HepG2 (cell line): ENCODE data around the gene C22orf31. TPM values are rescaled to one million over a fixed set of nuclear protein-coding genes. Genes with fewer than 3 reads are reported as not detected.

Source experiments
- GTF3A ChIP-seq: sonication (generic); formaldehyde crosslinking; conservative IDR thresholded peaks from 2 replicates; pipeline ENCODE4 v1.4.0; 2020; ENCODE audit warnings: mild to moderate bottlenecking, missing genetic modification reagents
- HNRNPLL ChIP-seq: fragments of 200-400 bp; formaldehyde crosslinking; IDR thresholded peaks from 2 replicates; pipeline ENCODE4 v1.6.1; 2017; ENCODE audit warnings: mild to moderate bottlenecking, low read depth, low read length; ENCODE audit not compliant: poor library complexity, severe bottlenecking
- KLF12 ChIP-seq: sonication (generic); formaldehyde crosslinking; IDR thresholded peaks from 2 replicates; pipeline ENCODE4 v1.4.0; 2020; ENCODE audit warnings: missing genetic modification reagents, borderline replicate concordance
- KLF6 ChIP-seq: IDR thresholded peaks from 2 replicates; pipeline ENCODE4 v1.8.0; 2016; ENCODE audit warnings: missing biosample characterization, missing genetic modification reagents
- PATZ1 ChIP-seq: sonication (generic); formaldehyde crosslinking; IDR thresholded peaks from 2 replicates; pipeline ENCODE4 v1.4.0; 2020; ENCODE audit warnings: missing genetic modification reagents
- POLR2G ChIP-seq: fragments of 200-400 bp; formaldehyde crosslinking; IDR thresholded peaks from 2 replicates; pipeline ENCODE4 v1.6.1; 2018; ENCODE audit warnings: mild to moderate bottlenecking, low read depth, low read length, moderate library complexity
- TMF1 ChIP-seq: sonication (generic); formaldehyde crosslinking; IDR thresholded peaks from 2 replicates; pipeline ENCODE4 v1.8.1; 2022; ENCODE audit warnings: low read depth, missing genetic modification reagents
- ZC3H4 ChIP-seq: sonication (generic); formaldehyde crosslinking; IDR thresholded peaks from 2 replicates; pipeline ENCODE4 v1.4.0; 2020; ENCODE audit warnings: missing genetic modification reagents, borderline replicate concordance
- ZNF12 ChIP-seq: sonication (generic); formaldehyde crosslinking; IDR thresholded peaks from 2 replicates; pipeline ENCODE4 v1.5.0; 2020; ENCODE audit warnings: missing genetic modification reagents
- ZNF713 ChIP-seq: sonication (generic); formaldehyde crosslinking; IDR thresholded peaks from 2 replicates; pipeline ENCODE4 v1.4.0; 2020; ENCODE audit warnings: mild to moderate bottlenecking, missing genetic modification reagents
- ZNF720 ChIP-seq: sonication (generic); formaldehyde crosslinking; IDR thresholded peaks from 2 replicates; pipeline ENCODE4 v1.4.0; 2020; ENCODE audit warnings: missing genetic modification reagents
- ZNF761 ChIP-seq: sonication (generic); formaldehyde crosslinking; conservative IDR thresholded peaks from 2 replicates; pipeline ENCODE4 v1.4.0; 2020; ENCODE audit warnings: mild to moderate bottlenecking, missing genetic modification reagents
- ZNF83 ChIP-seq: sonication (generic); formaldehyde crosslinking; IDR thresholded peaks from 2 replicates; pipeline ENCODE4 v1.4.0; 2020; ENCODE audit warnings: missing genetic modification reagents, mild to moderate bottlenecking, borderline replicate concordance
- polyA plus RNA-seq, 8 experiments: library from polyadenylated mRNA; depleted of rRNA in 3 of 8; stranded (reverse) in 7 of 8; unstranded in 1 of 8; fragments of >200 nt; fragmentation: Illumina TruSeq in 4 of 8; extraction: Trizol in 4 of 8; gene quantifications; 2 replicates each; pipeline versions ENCODE4 v1.2.1 to v1.2.3, GENCODE V29; 2011 to 2016; ENCODE audit warnings: low read depth in 4 of 8, missing spikeins in 1 of 8, mixed read lengths in 1 of 8; ENCODE audit not compliant: insufficient read depth in 1 of 8
- total RNA-seq, 5 experiments: library from RNA; depleted of rRNA; stranded (reverse); fragments of >200 nt; fragmentation: Illumina TruSeq; extraction: Trizol; gene quantifications; 2 replicates each; pipeline ENCODE4 v1.2.3, GENCODE V29; 2016; ENCODE audit warnings: low read depth in 1 of 5
- TF ChIP-seq, protein P1 (sequence below): sonication (generic); formaldehyde crosslinking; IDR thresholded peaks from 2 replicates; pipeline ENCODE4 v1.4.0; 2020; ENCODE audit warnings: low read depth, missing genetic modification reagents
- TF ChIP-seq, protein P2 (sequence below): sonication (generic); formaldehyde crosslinking; IDR thresholded peaks from 2 replicates; pipeline ENCODE4 v1.8.1; 2023; ENCODE audit warnings: missing genetic modification reagents, mild to moderate bottlenecking, borderline replicate concordance
- TF ChIP-seq, protein P3 (sequence below): sonication (generic); formaldehyde crosslinking; IDR thresholded peaks from 2 replicates; pipeline ENCODE4 v1.4.0; 2020; ENCODE audit warnings: missing genetic modification reagents
- TF ChIP-seq, protein P4 (sequence below): sonication (generic); formaldehyde crosslinking; conservative IDR thresholded peaks from 2 replicates; pipeline ENCODE4 v1.8.1; 2023; ENCODE audit warnings: missing genetic modification reagents

Gene C22orf31
- total and polyA plus RNA-seq, 2 of the 13 experiments (the other 11 are each of a cell fraction or from before 2014, with no cell fraction given): not detected

- TF ChIP-seq PATZ1 (CRISPR knock-in tag): peak; percentile 98
- no peak for TF ChIP-seq POLR2G
- peak; percentile 40; the same call in 1 of the 2 replicates for TF ChIP-seq ZNF761 (CRISPR knock-in tag)
- TF ChIP-seq, protein P1, sequence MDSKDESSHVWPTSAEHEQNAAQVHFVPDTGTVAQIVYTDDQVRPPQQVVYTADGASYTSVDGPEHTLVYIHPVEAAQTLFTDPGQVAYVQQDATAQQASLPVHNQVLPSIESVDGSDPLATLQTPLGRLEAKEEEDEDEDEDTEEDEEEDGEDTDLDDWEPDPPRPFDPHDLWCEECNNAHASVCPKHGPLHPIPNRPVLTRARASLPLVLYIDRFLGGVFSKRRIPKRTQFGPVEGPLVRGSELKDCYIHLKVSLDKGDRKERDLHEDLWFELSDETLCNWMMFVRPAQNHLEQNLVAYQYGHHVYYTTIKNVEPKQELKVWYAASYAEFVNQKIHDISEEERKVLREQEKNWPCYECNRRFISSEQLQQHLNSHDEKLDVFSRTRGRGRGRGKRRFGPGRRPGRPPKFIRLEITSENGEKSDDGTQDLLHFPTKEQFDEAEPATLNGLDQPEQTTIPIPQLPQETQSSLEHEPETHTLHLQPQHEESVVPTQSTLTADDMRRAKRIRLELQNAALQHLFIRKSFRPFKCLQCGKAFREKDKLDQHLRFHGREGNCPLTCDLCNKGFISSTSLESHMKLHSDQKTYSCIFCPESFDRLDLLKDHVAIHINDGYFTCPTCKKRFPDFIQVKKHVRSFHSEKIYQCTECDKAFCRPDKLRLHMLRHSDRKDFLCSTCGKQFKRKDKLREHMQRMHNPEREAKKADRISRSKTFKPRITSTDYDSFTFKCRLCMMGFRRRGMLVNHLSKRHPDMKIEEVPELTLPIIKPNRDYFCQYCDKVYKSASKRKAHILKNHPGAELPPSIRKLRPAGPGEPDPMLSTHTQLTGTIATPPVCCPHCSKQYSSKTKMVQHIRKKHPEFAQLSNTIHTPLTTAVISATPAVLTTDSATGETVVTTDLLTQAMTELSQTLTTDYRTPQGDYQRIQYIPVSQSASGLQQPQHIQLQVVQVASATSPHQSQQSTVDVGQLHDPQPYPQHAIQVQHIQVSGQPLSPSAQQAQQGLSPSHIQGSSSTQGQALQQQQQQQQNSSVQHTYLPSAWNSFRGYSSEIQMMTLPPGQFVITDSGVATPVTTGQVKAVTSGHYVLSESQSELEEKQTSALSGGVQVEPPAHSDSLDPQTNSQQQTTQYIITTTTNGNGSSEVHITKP (CRISPR knock-in tag): 0 out of 2 replicates have a peak, but pooled peaks have one; percentile 27
- TF ChIP-seq ZNF83 (CRISPR knock-in tag): no peak
- peak; percentile 65; the same call in 1 of the 2 replicates for TF ChIP-seq GTF3A (CRISPR knock-in tag)
- TF ChIP-seq, protein P2, sequence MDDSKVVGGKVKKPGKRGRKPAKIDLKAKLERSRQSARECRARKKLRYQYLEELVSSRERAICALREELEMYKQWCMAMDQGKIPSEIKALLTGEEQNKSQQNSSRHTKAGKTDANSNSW (CRISPR knock-in tag): no peak
- TF ChIP-seq ZNF713 (CRISPR knock-in tag): no peak
- TF ChIP-seq ZNF720 (CRISPR knock-in tag): no peak
- 0 out of 2 replicates have a peak, but pooled peaks have one; percentile 40 for TF ChIP-seq TMF1 (CRISPR knock-in tag)
- TF ChIP-seq ZC3H4 (CRISPR knock-in tag): no peak; the same call in 1 of the 2 replicates
- peak; percentile 83 for TF ChIP-seq KLF12 (CRISPR knock-in tag)
- TF ChIP-seq KLF6 (CRISPR knock-in tag): 0 out of 2 replicates have a peak, but pooled peaks have one; percentile 38
- peak; percentile 48 for TF ChIP-seq HNRNPLL
- TF ChIP-seq, protein P3, sequence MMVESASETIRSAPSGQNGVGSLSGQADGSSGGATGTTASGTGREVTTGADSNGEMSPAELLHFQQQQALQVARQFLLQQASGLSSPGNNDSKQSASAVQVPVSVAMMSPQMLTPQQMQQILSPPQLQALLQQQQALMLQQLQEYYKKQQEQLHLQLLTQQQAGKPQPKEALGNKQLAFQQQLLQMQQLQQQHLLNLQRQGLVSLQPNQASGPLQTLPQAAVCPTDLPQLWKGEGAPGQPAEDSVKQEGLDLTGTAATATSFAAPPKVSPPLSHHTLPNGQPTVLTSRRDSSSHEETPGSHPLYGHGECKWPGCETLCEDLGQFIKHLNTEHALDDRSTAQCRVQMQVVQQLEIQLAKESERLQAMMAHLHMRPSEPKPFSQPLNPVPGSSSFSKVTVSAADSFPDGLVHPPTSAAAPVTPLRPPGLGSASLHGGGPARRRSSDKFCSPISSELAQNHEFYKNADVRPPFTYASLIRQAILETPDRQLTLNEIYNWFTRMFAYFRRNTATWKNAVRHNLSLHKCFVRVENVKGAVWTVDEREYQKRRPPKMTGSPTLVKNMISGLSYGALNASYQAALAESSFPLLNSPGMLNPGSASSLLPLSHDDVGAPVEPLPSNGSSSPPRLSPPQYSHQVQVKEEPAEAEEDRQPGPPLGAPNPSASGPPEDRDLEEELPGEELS (CRISPR knock-in tag): peak; percentile 94
- TF ChIP-seq, protein P4, sequence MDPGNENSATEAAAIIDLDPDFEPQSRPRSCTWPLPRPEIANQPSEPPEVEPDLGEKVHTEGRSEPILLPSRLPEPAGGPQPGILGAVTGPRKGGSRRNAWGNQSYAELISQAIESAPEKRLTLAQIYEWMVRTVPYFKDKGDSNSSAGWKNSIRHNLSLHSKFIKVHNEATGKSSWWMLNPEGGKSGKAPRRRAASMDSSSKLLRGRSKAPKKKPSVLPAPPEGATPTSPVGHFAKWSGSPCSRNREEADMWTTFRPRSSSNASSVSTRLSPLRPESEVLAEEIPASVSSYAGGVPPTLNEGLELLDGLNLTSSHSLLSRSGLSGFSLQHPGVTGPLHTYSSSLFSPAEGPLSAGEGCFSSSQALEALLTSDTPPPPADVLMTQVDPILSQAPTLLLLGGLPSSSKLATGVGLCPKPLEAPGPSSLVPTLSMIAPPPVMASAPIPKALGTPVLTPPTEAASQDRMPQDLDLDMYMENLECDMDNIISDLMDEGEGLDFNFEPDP (CRISPR knock-in tag): no peak
- peak; percentile 39; the same call in 1 of the 2 replicates for TF ChIP-seq ZNF12 (CRISPR knock-in tag)
Measured at GRCh38 chr22:29030618-29031226, 30.9 kb downstream of the C22orf31 start (continued).
